ENCODE data around the gene RABGAP1. TPM values are rescaled to one million over a fixed set of nuclear protein-coding genes. Genes with fewer than 3 reads are reported as not detected.

Gene RABGAP1
- total RNA-seq, 1 donor from 2014 or later = 55.8 TPM

GRCh38 chr9:123039617-123040219 lies 98.9 kb downstream of the RABGAP1 start:
- Histone ChIP-seq H3K36me3 (ENCODE audit: control insufficient read depth in 3 of 3, insufficient read depth in 3 of 3, low read length in 3 of 3) (peaks cover 0 to 6% (median 0%) of the 10 kb centered on the region in 3 donors), H3K4me1 (ENCODE audit: control insufficient read depth in 3 of 3, insufficient read depth in 3 of 3, low read length in 3 of 3) (peaks cover 9 to 12% (median 11%) of the 10 kb centered on the region in 3 donors), H3K27ac (ENCODE audit: low read depth, low read length) (no peak overlapping the region), H3K27me3 (ENCODE audit: control insufficient read depth in 3 of 3, insufficient read depth in 3 of 3, low read length in 3 of 3) (no peaks in the 10 kb centered on the region), H3K4me3 (ENCODE audit: low read length in 3 of 3) (no peak overlapping the region), H3K9ac (ENCODE audit: low read depth in 1 of 3, low read length in 3 of 3) (no peak overlapping the region), H3K9me3 (ENCODE audit: control insufficient read depth in 3 of 3, low read length in 3 of 3) (no peaks in the 10 kb centered on the region)

- Histone ChIP-seq H3K9ac (ENCODE audit: low read depth in 1 of 3, low read length in 3 of 3) (no peak overlapping the region), H3K9me3 (ENCODE audit: control insufficient read depth in 3 of 3, low read length in 3 of 3) (no peaks in the 10 kb centered on the region), H3K36me3 (ENCODE audit: control insufficient read depth in 3 of 3, insufficient read depth in 3 of 3, low read length in 3 of 3) (no peaks in the 10 kb centered on the region), H3K27ac (ENCODE audit: low read depth, low read length) (no peak overlapping the region), H3K4me1 (ENCODE audit: control insufficient read depth in 3 of 3, insufficient read depth in 3 of 3, low read length in 3 of 3) (peaks cover 7 to 11% (median 10%) of the 10 kb centered on the region in 3 donors), H3K27me3 (ENCODE audit: control insufficient read depth in 3 of 3, insufficient read depth in 3 of 3, low read length in 3 of 3) (no peaks in the 10 kb centered on the region), H3K4me3 (ENCODE audit: low read length in 3 of 3) (no peak overlapping the region)
Measured at GRCh38 chr9:123040801-123041200, 100.0 kb downstream of the RABGAP1 start.

- no peaks in the 10 kb centered on the region for H3K27me3 ChIP-seq (ENCODE audit: control insufficient read depth in 3 of 3, insufficient read depth in 3 of 3, low read length in 3 of 3)
- H3K4me1 ChIP-seq (ENCODE audit: control insufficient read depth in 3 of 3, insufficient read depth in 3 of 3, low read length in 3 of 3) = peaks cover 7 to 11% (median 10%) of the 10 kb centered on the region in 3 donors
- H3K9ac ChIP-seq (ENCODE audit: low read depth in 1 of 3, low read length in 3 of 3) = no peak overlapping the region
- H3K9me3 ChIP-seq (ENCODE audit: control insufficient read depth in 3 of 3, low read length in 3 of 3) = no peaks in the 10 kb centered on the region
- no peak overlapping the region for H3K4me3 ChIP-seq (ENCODE audit: low read length in 3 of 3)
- H3K36me3 ChIP-seq (ENCODE audit: control insufficient read depth in 3 of 3, insufficient read depth in 3 of 3, low read length in 3 of 3) = no peaks in the 10 kb centered on the region
- no peak overlapping the region for H3K27ac ChIP-seq (ENCODE audit: low read depth, low read length)
Measured at GRCh38 chr9:123041489-123041888, 100.7 kb downstream of the RABGAP1 start.

- Histone ChIP-seq H3K4me3 (ENCODE audit: low read length in 3 of 3) (no peak overlapping the region), H3K4me1 (ENCODE audit: control insufficient read depth in 3 of 3, insufficient read depth in 3 of 3, low read length in 3 of 3) (peaks cover 7 to 11% (median 10%) of the 10 kb centered on the region in 3 donors), H3K27me3 (ENCODE audit: control insufficient read depth in 3 of 3, insufficient read depth in 3 of 3, low read length in 3 of 3) (no peaks in the 10 kb centered on the region), H3K36me3 (ENCODE audit: control insufficient read depth in 3 of 3, insufficient read depth in 3 of 3, low read length in 3 of 3) (no peaks in the 10 kb centered on the region), H3K9me3 (ENCODE audit: control insufficient read depth in 3 of 3, low read length in 3 of 3) (no peaks in the 10 kb centered on the region), H3K9ac (ENCODE audit: low read depth in 1 of 3, low read length in 3 of 3) (no peak overlapping the region), H3K27ac (ENCODE audit: low read depth, low read length) (no peak overlapping the region)
Measured at GRCh38 chr9:123043081-123043939, 102.5 kb downstream of the RABGAP1 start.

GRCh38 chr9:123044586-123044985 lies 103.8 kb downstream of the RABGAP1 start:
- Histone ChIP-seq H3K9me3 (ENCODE audit: control insufficient read depth in 3 of 3, low read length in 3 of 3) (no peaks in the 10 kb centered on the region), H3K27ac (ENCODE audit: low read depth, low read length) (no peak overlapping the region), H3K36me3 (ENCODE audit: control insufficient read depth in 3 of 3, insufficient read depth in 3 of 3, low read length in 3 of 3) (no peaks in the 10 kb centered on the region), H3K4me3 (ENCODE audit: low read length in 3 of 3) (no peak overlapping the region), H3K27me3 (ENCODE audit: control insufficient read depth in 3 of 3, insufficient read depth in 3 of 3, low read length in 3 of 3) (no peaks in the 10 kb centered on the region), H3K9ac (ENCODE audit: low read depth in 1 of 3, low read length in 3 of 3) (no peak overlapping the region), H3K4me1 (ENCODE audit: control insufficient read depth in 3 of 3, insufficient read depth in 3 of 3, low read length in 3 of 3) (peaks cover 10% of the 10 kb centered on the region in 3 donors)

GRCh38 chr9:123046406-123047195 lies 105.8 kb downstream of the RABGAP1 start:
- no peaks in the 10 kb centered on the region for H3K27me3 ChIP-seq (ENCODE audit: control insufficient read depth in 3 of 3, insufficient read depth in 3 of 3, low read length in 3 of 3)
- H3K36me3 ChIP-seq (ENCODE audit: control insufficient read depth in 3 of 3, insufficient read depth in 3 of 3, low read length in 3 of 3) = no peaks in the 10 kb centered on the region
- no peak overlapping the region for H3K9ac ChIP-seq (ENCODE audit: low read depth in 1 of 3, low read length in 3 of 3)
- no peak overlapping the region for H3K27ac ChIP-seq (ENCODE audit: low read depth, low read length)
- H3K9me3 ChIP-seq (ENCODE audit: control insufficient read depth in 3 of 3, low read length in 3 of 3) = no peaks in the 10 kb centered on the region
- no peak overlapping the region for H3K4me3 ChIP-seq (ENCODE audit: low read length in 3 of 3)
- peaks cover 8 to 10% (median 9%) of the 10 kb centered on the region in 3 donors for H3K4me1 ChIP-seq (ENCODE audit: control insufficient read depth in 3 of 3, insufficient read depth in 3 of 3, low read length in 3 of 3)

- H3K9ac ChIP-seq (ENCODE audit: low read depth in 1 of 3, low read length in 3 of 3) = no peak overlapping the region
- H3K9me3 ChIP-seq (ENCODE audit: control insufficient read depth in 3 of 3, low read length in 3 of 3) = no peaks in the 10 kb centered on the region
- H3K4me1 ChIP-seq (ENCODE audit: control insufficient read depth in 3 of 3, insufficient read depth in 3 of 3, low read length in 3 of 3) = peaks cover 8 to 10% (median 9%) of the 10 kb centered on the region in 3 donors
- H3K4me3 ChIP-seq (ENCODE audit: low read length in 3 of 3) = no peak overlapping the region
- H3K27me3 ChIP-seq (ENCODE audit: control insufficient read depth in 3 of 3, insufficient read depth in 3 of 3, low read length in 3 of 3) = no peaks in the 10 kb centered on the region
- H3K36me3 ChIP-seq (ENCODE audit: control insufficient read depth in 3 of 3, insufficient read depth in 3 of 3, low read length in 3 of 3) = no peaks in the 10 kb centered on the region
- peak overlapping the region; percentile 4 for H3K27ac ChIP-seq (ENCODE audit: low read depth, low read length)
Measured at GRCh38 chr9:123048748-123049147, 107.9 kb downstream of the RABGAP1 start.

- Histone ChIP-seq H3K36me3 (ENCODE audit: control insufficient read depth in 3 of 3, insufficient read depth in 3 of 3, low read length in 3 of 3) (peaks cover 0 to under 1% (median 0%) of the 10 kb centered on the region in 3 donors), H3K9ac (ENCODE audit: low read depth in 1 of 3, low read length in 3 of 3) (no peak overlapping the region), H3K27me3 (ENCODE audit: control insufficient read depth in 3 of 3, insufficient read depth in 3 of 3, low read length in 3 of 3) (no peaks in the 10 kb centered on the region), H3K9me3 (ENCODE audit: control insufficient read depth in 3 of 3, low read length in 3 of 3) (no peaks in the 10 kb centered on the region), H3K4me3 (ENCODE audit: low read length in 3 of 3) (no peak overlapping the region), H3K27ac (ENCODE audit: low read depth, low read length) (peak overlapping the region; percentile 4), H3K4me1 (ENCODE audit: control insufficient read depth in 3 of 3, insufficient read depth in 3 of 3, low read length in 3 of 3) (peaks cover 8 to 10% (median 9%) of the 10 kb centered on the region in 3 donors)
Measured at GRCh38 chr9:123049589-123050222, 108.9 kb downstream of the RABGAP1 start.

GRCh38 chr9:123053046-123053445 lies 112.2 kb downstream of the RABGAP1 start:
- H3K4me1 ChIP-seq (ENCODE audit: control insufficient read depth in 3 of 3, insufficient read depth in 3 of 3, low read length in 3 of 3) = peaks cover 8 to 10% (median 9%) of the 10 kb centered on the region in 3 donors

More at GRCh38 chr9:123053046-123053445, 112.2 kb downstream of the RABGAP1 start:
- no peak overlapping the region for H3K9ac ChIP-seq (ENCODE audit: low read depth in 1 of 3, low read length in 3 of 3)
- peaks cover 0 to 2% (median 0%) of the 10 kb centered on the region in 3 donors for H3K36me3 ChIP-seq (ENCODE audit: control insufficient read depth in 3 of 3, insufficient read depth in 3 of 3, low read length in 3 of 3)
- no peaks in the 10 kb centered on the region for H3K9me3 ChIP-seq (ENCODE audit: control insufficient read depth in 3 of 3, low read length in 3 of 3)
- no peak overlapping the region for H3K27ac ChIP-seq (ENCODE audit: low read depth, low read length)
- no peak overlapping the region for H3K4me3 ChIP-seq (ENCODE audit: low read length in 3 of 3)
- H3K27me3 ChIP-seq (ENCODE audit: control insufficient read depth in 3 of 3, insufficient read depth in 3 of 3, low read length in 3 of 3) = no peaks in the 10 kb centered on the region
